Fibroblast of skin of left quadriceps (primary cell): Measurements from ENCODE around the gene IFIT3.
"Not testable (repeated sequence)": the region's sequence is repeated elsewhere in the genome, so short reads cannot be mapped to it uniquely, and the experiment has no call there.

Source experiments
- DNase-seq, 2 experiments: peaks; one replicate each; pipeline ENCODE4 v3.0.0-alpha.2; 2013; ENCODE audit warnings: low read depth in 2 of 2

Gene IFIT3

DNA sequence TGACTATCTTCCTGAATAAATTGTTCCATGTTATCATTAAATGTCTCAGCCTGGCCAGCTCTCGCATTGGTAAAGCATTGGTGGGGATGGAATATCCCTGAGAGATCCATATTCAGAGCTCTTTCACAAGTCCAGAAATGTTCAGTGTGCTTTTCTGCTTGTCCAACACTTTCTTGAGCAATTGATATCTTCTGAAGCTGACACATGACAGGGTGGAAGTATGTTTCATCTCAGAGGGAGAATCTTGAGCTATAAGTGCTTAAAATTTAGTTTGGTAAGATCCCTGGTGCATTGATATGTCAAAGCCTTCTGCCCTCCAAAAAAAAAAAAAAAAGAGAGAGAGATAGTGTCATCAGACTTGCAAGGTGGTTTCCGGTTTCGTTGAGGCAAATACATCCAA, 7.4 kb downstream of the IFIT3 start:
- DNase-seq = no peak

DNA sequence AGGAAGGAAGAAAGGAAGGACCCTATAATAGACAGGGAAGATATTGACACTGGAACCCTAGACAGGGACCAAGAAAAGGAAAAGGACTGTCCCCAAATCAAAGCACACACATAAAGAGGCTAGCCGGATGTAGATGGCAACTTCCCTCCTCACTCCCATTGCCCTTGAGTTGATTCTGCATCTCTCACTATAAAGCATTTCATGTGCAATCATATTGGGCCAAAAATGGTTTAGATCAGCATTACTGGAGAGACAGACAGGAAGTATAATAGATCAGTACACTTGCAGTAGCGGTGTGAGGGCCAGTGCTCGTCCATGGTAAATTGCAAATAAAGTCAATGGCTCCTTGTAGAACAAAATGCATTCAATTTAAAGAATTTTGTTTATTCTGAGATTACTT, 8.4 kb downstream of the IFIT3 start:
- DNase-seq = no peak

DNA sequence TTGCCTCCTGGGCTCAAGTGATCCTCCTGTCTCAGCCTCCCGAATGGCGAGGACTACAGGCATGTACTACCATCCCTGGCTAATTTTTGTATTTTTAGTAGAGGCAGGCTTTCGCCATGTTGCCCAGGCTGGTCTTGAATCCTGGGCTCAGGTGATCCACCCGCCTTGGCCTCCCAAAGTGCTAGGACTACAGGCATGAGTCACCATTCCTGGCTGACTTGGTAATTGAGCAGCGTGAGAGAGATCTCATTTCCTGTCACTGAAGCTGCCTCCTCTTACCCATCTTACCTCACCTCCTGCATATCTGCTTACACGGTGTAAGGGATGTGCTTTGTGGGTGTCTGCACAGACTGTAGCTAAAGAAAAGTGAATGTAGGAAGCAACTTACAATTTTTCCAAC, 9.7 kb downstream of the IFIT3 start:
- DNase-seq = no peak

DNA sequence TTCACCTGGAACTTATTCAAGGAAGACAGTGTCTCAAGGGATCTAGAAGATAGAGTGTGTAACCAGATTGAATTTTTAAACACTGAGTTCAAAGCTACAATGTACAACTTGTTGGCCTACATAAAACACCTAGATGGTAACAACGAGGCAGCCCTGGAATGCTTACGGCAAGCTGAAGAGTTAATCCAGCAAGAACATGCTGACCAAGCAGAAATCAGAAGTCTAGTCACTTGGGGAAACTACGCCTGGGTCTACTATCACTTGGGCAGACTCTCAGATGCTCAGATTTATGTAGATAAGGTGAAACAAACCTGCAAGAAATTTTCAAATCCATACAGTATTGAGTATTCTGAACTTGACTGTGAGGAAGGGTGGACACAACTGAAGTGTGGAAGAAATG, 10.9 kb downstream of the IFIT3 start:
- DNase-seq = no peak

DNA sequence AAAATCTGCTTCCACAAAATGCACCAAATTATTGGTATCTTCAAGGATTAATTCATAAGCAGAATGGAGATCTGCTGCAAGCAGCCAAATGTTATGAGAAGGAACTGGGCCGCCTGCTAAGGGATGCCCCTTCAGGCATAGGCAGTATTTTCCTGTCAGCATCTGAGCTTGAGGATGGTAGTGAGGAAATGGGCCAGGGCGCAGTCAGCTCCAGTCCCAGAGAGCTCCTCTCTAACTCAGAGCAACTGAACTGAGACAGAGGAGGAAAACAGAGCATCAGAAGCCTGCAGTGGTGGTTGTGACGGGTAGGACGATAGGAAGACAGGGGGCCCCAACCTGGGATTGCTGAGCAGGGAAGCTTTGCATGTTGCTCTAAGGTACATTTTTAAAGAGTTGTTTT, 12.1 kb downstream of the IFIT3 start:
- DNase-seq = no peak

DNA sequence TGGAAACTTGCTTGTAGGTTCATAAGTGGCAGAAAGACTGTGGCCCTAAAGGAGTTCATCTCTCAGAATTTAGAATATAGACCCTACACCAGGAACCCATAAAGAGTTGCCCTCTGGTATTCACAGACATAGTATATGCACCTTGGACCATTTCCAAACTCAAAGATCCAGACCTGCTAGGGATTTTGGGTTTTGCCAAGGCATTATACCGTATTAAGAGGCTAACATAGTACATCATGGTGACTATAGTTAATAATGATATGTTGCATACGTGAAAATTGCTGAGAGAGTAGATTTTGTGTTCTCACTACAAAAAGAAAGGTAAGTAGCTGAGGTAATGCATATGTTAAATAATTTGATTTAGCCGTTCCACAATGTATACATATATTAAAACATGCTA, 13.9 kb downstream of the IFIT3 start:
- no peak for DNase-seq

DNA sequence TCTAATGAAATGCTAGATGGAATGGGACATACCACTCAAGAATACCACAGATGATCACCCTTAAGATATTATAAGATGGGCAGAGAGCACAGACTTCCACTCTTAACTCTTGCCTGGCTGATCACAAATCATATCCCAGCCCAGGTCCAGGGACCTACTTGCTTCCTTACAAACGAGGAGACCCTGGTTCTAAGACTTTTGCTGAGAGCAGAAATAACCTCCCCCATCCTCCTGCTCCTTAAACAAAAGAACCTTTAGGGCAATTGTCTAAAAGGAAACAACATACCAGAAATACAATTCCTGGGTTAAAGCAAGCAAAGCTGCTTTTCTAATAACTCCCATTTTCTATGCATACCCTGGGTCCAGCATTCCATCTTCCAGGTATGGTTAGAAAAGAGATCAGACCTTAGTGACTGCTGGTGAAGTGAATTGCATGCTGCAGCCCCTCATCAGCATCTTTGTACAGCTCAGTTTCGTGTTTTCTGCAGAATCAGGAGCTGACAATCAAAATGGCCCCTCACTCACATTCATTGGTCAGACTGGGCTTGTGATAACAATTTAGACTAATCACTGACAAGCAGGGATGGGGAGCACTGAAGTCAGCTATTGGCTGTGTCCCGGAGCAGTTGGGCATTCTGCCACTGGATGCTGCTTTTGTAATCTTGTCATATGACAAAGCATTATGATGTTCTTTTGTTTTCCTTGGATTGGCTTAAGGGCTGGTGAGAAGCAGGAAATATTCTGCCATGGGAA, 14.6 kb downstream of the IFIT3 start:
- no peak for DNase-seq

DNA sequence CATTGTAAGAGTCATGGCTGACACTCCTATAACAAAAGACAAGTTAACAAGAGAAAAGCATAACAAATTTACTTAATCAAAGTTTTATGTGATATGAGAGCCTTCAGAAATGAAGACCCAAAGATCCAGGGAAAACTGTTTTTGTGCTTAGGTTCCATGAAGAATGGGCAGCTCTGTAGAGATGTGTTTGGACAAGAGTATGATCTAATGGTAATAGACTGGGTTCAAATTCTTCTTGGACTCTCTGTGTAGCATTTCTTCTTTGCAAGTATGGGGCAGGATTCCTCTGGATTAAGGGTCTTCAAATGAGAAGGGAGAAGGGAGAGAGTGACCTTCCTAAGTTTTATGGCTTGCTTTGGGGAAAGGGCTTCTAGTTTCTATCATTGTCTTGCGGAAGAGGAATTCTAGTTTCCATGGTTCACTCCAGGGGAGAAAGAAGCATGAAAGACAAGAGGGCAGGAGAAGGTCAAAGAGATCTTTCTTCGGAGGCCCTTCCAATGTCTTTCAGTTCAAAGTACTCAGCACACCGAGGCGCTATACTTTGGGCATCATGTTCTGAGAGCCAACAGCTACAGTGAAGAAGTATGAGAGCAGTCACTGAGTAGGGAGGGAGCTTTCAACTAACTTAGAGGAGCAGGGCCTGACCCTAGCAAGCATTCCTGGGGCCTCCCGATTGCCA, 15.4 kb downstream of the IFIT3 start:
- no peak for DNase-seq

DNA sequence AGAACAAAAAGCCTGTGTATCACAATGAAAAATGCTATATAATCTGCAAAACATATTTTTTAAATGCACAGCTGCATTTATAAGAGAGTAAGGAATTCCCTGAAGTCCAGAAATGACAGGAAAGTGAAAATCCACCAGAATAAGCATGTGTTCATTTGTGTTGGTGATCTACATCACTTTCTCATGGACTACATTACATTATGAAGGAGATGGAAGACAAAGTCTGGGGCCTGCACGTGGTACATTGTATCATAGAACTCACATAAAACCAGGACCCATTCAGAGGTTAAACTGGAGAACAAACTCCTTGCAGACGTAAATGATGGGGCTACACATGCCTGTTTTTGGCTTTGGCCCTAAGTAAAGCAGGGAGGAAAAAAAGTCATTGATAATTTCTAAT, 16.4 kb downstream of the IFIT3 start:
- DNase-seq = no peak

DNA sequence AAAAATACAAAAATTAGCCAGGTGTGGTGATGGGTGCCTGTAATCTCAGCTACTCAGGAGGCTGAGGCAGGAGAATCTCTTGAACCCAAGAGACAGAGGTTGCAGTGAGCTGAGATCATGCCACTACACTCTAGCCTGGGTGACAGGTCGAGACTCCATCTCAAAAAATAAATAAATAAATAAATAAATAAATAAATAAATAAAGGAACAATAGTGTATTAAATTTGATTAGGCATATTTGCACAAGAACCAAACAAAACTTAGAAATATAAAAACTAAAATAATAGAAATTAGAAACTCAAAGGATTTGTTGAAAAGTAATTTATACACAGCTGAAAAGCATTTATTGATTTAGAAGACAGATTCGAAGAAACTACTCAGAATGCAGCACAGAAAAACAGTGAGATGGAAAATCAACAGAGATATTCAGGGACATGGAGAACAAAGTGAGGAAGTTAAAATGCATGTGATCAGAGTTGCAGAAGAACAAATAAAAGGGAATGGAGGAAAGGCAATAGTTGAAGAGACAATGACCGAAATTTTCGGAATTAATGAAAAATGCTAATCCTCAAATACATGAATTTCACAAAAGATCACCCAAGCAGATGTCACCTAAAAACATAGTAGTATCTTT, 17.7 kb downstream of the IFIT3 start:
- DNase-seq = no peak

DNA sequence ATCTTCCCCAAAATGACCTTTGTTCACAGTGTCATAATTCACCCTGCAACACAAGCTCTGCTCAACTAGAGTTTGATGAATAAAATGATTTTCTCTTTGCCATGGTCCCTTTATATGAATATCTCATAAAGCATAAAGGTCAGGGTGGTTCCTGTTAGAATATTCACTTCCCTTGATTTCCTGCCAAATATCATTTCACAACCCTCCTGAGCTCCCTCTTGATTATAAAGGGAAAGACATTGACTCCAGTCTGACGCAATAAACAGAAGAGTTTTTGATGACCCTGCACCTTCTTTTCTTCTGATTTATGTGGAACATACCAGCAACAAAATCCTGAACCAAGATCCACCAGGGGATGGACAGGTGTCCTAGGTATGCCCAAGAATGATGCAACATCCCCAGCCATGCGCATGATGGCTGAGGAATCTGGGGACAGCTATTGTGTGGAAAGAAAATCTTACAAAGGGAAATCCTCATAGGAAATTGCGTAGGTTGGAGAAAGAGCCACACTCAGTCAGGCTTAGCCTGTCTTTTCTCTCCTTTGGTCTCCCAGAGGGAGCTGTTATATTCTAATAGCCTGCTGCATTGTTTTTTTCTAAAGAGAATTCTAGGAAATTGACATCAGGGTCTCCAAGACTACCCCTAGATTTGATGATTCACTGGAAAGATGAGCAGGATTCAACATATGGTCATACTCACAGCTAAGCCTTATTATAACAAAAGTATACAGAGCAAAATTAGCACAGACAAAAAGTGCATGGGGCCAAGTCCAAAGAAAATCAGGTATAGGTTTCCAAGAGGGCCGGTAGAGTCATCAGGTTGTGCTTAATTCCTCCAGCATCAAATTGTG, 18.8 kb downstream of the IFIT3 start:
- DNase-seq = no peak

DNA sequence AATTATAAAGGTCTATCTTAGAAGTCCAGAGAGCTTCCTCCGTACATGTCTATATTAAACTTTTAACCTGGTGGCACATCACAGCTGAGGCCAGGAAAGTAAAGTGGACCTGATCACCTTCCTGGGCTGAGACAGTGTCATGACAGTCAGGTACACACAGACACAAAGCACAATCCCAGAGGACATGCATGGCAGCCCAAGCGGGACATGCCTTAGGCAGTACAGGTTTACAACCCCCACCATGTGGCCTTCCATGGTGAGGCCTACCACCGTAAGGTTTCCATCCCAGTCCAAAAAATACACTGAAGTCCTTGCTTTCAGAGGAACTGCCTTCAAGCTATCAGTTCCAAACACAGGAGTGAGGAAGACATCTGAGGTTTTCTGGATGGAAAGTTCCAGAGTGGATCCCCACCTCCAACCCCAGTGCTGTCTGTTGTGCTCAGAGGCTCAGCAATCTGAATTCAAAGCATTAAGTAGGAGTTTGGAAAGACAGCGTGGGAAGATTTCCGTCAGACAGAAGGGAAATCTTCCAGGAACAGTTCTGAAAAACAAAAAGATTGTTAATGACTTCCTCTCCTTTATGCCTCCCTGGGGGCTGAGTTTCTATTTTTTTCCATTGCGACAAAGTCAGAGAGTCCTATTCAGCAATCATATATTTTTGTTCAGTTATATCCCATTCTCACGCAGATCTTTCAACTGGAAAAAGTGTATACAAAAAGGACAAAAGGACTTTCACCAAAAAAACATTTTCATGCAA, 20.1 kb downstream of the IFIT3 start:
- no peak for DNase-seq

DNA sequence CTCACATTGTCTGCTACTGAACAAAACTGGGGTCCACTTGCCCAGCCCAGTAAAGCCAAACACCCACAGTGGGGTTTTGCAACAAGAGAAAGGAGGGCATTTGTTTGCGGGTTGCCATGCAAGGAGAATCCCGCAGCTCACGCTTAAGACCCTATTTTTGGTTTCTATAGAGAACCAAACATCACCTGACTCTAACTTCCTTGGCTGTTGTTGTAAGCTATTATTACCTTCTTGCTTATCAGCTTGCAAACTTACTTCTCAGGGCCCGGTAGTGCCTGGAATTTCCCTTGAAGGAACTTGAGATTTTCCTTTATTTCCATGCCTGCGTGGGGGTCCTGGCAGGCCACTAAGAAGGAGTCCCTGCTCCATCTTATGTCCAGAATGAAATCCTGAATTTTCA, 20.7 kb downstream of the IFIT3 start:
- DNase-seq = no peak

DNA sequence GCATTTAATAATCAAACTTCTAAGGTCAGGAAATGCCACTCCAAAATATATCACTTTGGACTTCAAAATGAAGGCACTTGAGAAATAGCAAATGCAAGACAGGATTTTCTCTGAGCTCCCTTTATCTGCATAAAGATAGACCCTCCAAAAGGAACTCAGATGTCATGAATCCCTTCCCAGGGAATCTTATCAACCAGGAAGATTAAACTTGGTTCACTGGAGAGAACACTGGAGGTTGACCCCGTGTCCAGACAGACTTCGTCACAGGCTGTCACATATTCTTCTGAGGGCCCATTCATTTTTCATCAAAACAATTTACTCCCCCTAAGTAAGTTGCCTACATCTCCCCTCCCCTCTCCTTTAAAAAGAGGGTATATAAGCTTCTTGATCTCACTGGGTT, 21.2 kb downstream of the IFIT3 start:
- no peak for DNase-seq

DNA sequence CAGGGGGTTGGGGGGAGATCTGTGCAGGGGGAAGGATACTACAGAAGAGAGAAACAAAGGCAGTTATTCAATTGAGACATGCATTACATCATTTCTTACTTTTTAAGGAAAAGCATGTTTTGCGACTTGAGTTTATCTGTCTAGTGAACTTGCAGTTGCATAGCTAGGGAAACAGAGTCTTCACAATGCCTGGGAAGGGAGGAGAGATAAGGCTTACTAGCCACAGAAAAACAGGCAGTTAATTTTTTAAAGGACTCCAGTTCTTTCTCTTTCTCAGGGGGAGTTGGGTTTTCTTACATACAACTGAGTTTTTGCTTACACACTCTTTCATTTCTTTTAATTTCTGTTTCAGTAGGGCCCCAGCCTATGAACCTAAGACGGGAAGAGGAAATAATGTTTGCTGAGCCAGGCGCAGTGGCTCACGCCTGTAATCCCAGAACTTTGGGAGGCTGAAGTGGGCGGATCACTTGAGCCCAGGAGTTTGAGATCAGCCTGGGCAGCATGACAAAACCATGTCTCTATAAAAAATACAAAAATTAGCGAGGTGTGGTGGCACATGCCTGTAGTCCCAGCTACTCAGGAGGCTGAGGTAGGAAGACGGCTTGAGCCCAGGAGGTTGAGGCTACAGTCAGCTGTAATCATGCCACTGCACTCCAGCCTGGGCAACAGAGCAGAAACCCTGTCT, 23.0 kb downstream of the IFIT3 start:
- DNase-seq = not testable (repeated sequence)

DNA sequence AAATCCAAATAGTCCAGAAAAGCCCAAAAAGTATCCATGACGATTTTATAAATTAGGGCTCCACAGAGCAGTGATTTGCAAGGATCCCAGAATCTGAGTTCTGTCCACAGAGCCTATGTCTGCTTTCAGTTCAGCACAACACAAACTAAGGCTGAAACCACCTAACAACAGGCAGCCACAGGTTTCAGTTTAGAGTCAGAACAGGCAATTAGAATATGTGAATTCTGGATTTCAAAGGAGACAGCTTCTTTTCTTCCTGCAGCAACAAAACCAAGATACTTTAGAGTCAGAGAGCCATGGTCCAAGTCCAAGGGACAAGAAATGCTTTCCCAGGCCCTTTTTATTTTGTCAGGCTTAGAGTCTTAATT, 23.6 kb downstream of the IFIT3 start:
- no peak for DNase-seq

DNA sequence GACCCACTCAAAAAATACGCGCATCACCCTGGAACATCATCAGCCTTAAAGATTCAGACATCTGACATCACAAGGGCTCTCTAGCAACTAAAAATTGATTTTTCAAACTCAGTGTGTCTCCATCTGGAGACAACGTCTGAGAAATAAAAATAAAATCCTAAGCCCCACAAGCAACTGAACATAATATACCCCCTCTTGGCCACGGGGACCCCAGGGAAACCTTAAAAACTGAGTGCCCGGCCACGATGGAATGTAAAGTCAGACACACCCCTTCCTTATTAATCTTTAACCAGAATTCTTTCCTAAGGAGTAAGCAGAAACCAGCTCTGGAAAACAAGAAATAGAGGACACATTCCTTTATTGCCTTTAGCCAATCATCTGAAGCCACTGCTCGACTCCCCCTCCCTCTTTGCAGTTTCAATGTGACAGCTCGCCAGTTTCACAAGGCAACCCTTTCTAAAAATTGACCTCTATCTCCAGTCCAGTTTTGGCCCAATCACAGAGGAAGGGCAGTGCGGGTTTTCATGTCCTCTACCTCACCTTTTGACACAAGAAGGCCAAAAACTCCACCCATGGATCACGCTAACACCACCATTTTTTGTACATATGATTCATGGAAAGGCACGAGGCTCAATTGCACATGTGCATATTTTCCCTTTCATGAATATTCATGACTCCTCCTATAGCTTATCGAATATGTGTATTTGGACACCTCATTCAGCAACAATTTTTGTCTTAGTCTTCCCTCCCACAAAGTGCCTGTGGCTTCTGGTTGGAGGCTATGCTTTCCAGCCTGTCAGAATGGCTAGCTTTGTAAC, 24.2 kb downstream of the IFIT3 start:
- DNase-seq = peak; percentile 93

DNA sequence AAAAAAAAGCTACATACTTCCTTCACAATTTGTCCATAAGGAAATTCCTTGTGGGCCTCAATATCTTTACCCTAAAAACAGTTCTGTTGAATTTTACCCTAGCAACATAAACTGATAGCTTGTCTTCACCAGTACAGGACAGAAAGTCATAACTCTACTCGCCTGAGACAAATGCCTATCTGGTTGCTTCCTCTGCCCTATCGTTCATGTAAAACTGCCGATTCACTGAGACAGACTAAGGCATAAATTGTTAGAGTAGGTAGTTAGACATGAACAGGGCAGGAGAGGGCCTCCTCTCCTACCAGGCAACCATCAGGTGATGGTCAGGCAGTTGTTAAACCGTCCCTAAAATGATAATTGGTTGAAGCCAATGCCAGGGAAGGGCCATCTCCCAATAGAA, 25.0 kb downstream of the IFIT3 start:
- DNase-seq = no peak

DNA sequence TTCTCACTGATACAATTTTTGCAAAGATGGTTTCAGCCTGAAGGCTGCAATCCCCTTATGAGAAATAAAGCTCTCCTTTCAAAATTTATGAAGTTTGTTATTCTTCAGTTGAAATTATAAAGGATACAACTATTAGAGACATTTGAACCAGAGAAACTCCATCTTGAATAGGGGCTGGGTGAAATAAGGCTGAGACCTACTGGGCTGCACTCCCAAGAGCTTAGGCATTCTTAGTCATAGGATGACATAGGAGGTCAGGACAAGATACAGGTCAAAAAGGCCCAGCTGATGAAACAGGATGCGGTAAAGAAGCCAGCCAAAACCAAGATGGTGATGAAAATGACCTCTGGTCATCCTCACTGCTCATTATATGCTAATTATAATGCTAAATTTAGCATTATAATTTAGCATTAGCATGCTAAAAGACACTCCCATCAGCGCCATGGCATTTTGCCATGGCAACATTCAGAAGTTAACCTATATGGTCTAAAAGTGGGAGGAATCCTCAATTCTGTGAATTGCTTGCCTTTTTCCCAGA, 27.7 kb downstream of the IFIT3 start:
- no peak for DNase-seq

DNA sequence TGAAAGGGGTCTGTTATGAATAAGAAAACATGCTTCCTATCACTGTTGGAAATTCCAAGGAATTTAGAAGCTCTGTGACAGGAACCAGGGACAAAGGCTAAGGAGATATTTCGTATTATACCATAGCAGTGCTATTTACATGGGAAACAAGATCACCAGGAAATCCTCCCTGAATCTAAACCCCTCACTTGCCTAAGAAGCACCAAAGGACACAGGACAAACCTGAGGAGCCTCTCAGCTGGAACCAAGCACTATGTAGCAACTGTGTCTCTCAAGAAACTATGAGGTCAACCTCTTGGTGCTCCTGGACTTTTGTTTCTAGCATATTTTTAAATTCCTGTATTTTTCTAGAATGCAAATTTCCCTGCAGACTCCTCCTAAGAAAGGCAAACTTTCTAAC, 29.3 kb downstream of the IFIT3 start:
- no peak for DNase-seq
